Effector memory CD4-positive, alpha-beta T cell (primary cell): ENCODE data around the gene KLHL3.

Experiments
- DNase-seq, 3 donors: peaks; one replicate each; pipeline ENCODE4 v3.0.0-alpha.2; 2020
- H3K27ac ChIP-seq: 2 replicates; pipeline ENCODE4 v1.7.0; 2013; ENCODE audit warnings: mild to moderate bottlenecking, low read length, moderate library complexity; ENCODE audit not compliant: insufficient read depth, poor library complexity, severe bottlenecking
- H3K27me3 ChIP-seq: replicated peaks from 2 replicates; pipeline ENCODE4 v1.7.0; 2013; ENCODE audit warnings: mild to moderate bottlenecking, low read length; ENCODE audit not compliant: insufficient read depth, control insufficient read depth, poor library complexity, severe bottlenecking
- H3K36me3 ChIP-seq: 2 replicates; pipeline ENCODE4 v1.7.0; 2013; ENCODE audit warnings: mild to moderate bottlenecking, low read length, moderate library complexity; ENCODE audit not compliant: control insufficient read depth, insufficient read depth
- H3K4me1 ChIP-seq: 2 replicates; pipeline ENCODE4 v1.7.0; 2013; ENCODE audit warnings: low read length, mild to moderate bottlenecking; ENCODE audit not compliant: control insufficient read depth, insufficient read depth, poor library complexity, severe bottlenecking
- H3K4me3 ChIP-seq: 2 replicates; pipeline ENCODE4 v1.7.0; 2013; ENCODE audit warnings: low read length, low read depth, mild to moderate bottlenecking; ENCODE audit not compliant: insufficient read depth, poor library complexity, severe bottlenecking
- H3K9me3 ChIP-seq: 2 replicates; pipeline ENCODE4 v1.7.0; 2013; ENCODE audit warnings: mild to moderate bottlenecking, low read length, moderate library complexity; ENCODE audit not compliant: control insufficient read depth

KLHL3 gene

DNA sequence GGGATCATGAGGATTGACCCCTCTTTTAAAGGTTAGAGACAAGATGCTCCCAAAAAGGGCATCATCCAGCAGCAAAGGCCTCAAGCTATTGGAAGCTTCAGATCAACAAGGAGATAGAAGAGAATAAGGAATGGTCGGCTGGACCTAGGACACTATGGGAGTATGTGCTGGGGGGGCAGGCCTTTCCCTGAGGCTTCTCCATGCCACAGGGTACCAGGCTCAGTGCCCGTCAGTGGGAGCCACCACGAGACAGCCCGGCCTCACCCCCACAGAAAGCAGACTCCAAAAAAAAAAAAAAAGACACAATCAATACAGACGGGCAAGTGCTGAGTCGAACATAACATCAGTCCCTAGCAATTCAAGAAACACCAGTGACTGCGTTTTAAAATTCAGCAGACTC lies 117.4 kb downstream of the KLHL3 start:
- peaks cover 12% of the 10 kb centered on the region for H3K36me3 ChIP-seq
- DNase-seq: no peak
- H3K9me3 ChIP-seq: no peaks in the 10 kb centered on the region
- no peak overlapping the region for H3K27ac ChIP-seq
- no peaks in the 10 kb centered on the region for H3K4me1 ChIP-seq
- H3K27me3 ChIP-seq: no peaks in the 10 kb centered on the region
- no peak overlapping the region for H3K4me3 ChIP-seq

DNA sequence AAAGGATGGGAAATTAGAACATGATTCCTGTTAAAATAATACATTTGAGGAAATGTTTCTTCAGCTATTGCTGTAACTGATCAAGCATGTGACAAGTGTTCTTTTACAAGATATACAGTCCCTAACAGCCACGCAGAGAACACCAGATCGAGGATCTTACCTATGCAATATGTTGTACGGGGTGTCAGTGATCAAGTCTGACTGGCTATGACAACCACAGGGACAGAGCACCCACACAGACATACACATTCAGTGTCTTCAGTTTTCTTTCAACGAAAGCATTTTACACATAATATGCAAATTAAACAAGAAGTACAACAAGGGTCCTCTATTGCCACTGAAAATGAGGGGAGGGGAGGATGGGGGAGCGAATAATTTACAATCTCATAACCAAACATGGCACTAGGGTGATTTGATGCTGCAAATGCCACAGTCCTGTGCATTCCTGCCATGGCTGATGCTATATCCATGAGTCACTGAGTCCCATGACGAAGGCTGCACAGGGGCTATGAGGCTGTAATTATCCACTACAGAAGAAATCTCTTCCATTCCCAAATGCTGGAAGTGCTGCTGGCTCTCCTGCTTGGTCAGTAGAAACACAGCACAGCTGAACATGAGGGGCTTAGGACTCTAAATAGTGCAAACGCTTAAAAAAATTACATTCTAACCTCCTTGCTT lies 118.2 kb downstream of the KLHL3 start:
- Histone ChIP-seq H3K9me3 (no peaks in the 10 kb centered on the region), H3K27me3 (no peaks in the 10 kb centered on the region), H3K4me3 (no peak overlapping the region), H3K4me1 (no peaks in the 10 kb centered on the region), H3K27ac (no peak overlapping the region), H3K36me3 (peaks cover 12% of the 10 kb centered on the region)
- no peak for DNase-seq

DNA sequence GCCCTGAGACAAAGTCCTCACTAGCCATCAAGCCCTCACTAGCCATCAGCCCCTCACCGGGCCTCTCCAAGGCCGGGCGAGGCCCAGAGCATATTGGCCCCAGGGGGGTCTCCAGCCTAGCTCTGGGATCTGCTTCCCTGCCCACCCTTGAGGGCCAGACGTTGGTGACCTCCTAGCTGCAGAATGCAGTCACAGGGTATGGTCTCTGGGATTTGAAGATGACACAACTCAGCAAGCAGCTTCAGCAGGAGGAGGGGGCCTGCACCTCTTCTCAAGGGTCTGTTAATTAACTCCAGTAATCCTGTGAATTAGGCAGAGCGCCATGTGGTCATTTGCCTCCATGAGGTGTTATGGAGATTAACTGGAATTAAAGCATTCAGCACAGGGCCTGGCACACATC lies 119.8 kb downstream of the KLHL3 start:
- Histone ChIP-seq H3K9me3 (no peaks in the 10 kb centered on the region), H3K4me3 (no peak overlapping the region), H3K4me1 (no peaks in the 10 kb centered on the region), H3K27me3 (no peaks in the 10 kb centered on the region), H3K27ac (no peak overlapping the region), H3K36me3 (peaks cover 6% of the 10 kb centered on the region)
- DNase-seq: no peak

DNA sequence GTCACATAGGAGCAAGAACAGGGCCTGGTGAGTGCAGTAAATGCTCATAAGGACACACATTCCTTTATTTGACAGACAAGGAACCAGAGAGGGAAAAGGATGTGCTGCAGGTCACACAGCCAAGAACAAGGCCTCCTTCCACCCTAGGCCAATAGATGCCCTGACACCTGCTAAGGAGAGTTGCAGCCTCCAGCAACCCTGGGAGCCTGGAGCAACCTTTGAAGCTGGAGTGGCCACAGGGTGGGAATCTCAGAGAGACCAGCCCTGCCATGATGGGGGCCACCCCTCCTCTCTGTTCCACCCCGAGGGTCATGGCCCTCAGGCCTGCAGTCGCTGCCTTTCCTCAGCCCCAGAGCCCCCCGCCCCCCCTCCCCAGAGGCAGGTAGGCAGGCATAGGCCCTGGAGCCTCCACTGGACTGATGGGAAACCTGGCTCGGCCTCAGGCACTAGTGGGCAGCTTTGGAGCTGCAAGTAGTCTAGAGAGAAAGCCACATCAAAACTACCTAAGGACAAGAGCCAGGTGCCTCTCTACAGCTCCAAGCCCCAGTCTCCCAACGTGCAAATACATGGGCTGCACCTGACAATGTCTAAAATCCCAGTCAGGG lies 120.6 kb downstream of the KLHL3 start:
- Histone ChIP-seq H3K27ac (no peak overlapping the region), H3K4me1 (no peaks in the 10 kb centered on the region), H3K4me3 (no peak overlapping the region), H3K36me3 (peaks cover 6% of the 10 kb centered on the region), H3K9me3 (no peaks in the 10 kb centered on the region), H3K27me3 (no peaks in the 10 kb centered on the region)
- no peak for DNase-seq

DNA sequence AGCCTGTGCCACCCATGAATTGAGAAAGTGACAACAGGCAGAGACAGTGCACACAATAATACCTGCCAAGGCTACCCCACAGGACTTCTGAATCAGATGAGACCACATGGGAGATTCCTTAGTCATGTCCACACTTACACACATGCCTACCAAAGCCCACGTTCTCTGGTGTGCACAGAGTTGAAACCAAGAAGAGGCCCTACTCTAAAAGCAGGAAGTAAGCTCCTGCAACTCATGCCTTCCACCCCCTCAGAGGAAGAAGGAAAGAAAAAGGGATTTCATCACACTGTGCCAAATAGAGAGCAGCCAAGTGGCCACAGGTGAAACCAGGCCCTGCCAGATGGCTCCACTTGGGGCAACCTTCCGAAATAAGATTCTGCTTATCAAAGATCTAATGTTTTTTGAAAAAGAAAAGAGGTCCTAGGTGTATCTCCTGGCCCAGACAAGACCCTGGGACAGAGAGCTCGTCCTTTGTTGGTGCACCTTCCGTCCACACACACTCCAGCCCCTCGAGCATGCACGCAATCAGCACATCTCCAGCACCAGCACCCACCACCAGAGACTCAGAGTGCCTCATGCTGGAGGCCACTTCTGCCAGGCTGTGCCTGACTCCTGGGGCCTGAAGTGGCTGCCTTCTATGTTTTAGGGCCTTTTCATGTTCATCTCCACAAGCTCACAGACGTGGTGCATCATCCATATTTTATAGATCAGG lies 122.2 kb downstream of the KLHL3 start:
- H3K27ac ChIP-seq: no peak overlapping the region
- H3K4me3 ChIP-seq: no peak overlapping the region
- H3K4me1 ChIP-seq: no peaks in the 10 kb centered on the region
- H3K9me3 ChIP-seq: no peaks in the 10 kb centered on the region
- H3K36me3 ChIP-seq: no peaks in the 10 kb centered on the region
- no peaks in the 10 kb centered on the region for H3K27me3 ChIP-seq
- DNase-seq: no peak

DNA sequence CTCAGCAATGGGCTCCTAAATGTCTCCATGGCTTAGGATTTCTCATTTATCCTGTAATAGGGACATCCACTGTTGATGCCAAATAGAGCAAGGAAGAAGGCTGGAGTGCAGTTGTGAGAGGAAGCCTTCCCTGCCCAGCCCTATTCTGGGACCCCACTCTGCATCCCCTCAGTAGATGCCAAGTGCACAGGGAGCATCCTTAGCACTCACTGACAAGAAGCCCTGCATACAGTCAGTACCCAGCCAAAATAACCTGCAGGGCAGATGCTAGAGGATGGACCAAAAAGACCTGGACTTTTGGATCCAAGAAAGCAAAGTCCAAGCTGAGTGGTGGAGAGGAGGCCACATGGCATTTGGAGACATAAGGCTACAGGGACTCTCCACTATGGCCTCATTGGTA lies 123.3 kb downstream of the KLHL3 start:
- Histone ChIP-seq H3K27ac (no peak overlapping the region), H3K4me3 (no peak overlapping the region), H3K4me1 (no peaks in the 10 kb centered on the region), H3K27me3 (no peaks in the 10 kb centered on the region), H3K36me3 (no peaks in the 10 kb centered on the region), H3K9me3 (no peaks in the 10 kb centered on the region)
- no peak for DNase-seq

DNA sequence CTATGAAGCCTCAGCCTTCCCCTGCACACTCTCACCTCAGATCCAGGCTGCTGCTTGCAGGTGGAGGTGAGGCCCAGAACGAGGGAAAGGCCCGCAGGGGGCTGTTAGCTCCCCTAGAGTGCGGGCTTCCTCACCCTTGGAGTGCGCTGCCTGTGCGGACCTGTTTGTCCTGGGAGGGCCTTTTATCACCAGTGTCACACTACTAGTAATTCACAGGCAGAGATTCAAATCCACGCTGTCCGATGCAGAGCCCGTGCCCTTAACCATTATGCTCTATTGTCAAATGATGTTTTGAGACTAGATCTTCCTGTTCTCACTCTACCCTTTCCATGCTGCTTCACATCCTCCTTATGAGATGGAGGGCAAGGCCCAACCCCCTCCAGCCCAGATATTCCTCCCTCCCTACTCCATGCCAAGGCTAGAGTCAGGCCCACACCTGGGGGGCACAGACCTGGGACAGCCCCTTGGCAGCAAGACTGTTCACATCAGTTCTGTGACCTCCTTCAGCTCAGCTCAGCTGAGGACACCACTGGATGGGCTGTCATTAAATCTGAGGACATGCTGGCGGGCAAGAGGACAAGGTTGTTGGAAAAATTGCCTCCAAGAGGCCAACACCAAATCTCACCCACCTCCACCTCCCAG lies 124.0 kb downstream of the KLHL3 start:
- DNase-seq: no peak
- no peaks in the 10 kb centered on the region for H3K4me1 ChIP-seq
- no peaks in the 10 kb centered on the region for H3K9me3 ChIP-seq
- H3K27me3 ChIP-seq: no peaks in the 10 kb centered on the region
- no peaks in the 10 kb centered on the region for H3K36me3 ChIP-seq
- H3K4me3 ChIP-seq: no peak overlapping the region
- H3K27ac ChIP-seq: no peak overlapping the region

DNA sequence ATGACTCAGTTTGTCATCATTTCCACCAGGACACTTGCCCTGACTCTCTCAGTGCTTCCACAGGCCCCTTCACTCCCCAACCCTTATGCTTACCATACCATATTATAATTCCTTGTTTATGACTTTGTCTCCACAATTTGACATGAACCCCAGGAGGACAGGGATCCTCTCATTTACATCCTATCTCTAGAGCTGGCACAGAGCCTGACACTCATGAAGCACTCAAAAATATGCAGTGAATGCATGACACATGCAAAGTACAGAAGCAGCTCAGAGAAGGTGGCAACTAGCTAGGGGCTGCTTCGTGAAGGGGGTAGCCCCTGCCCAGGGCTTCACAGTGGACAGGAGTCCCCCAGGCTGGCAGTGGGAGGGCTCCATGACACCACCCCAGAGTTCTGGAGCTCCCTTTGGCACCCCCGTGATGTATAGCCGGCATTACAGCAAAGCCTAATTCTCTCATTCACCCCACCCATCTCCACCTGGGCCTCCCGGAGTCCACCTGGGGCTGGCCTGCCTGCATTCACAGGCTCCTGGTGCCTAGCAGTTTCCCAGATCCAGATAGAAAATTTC lies 124.8 kb downstream of the KLHL3 start:
- Histone ChIP-seq H3K27me3 (no peaks in the 10 kb centered on the region), H3K9me3 (no peaks in the 10 kb centered on the region), H3K27ac (no peak overlapping the region), H3K36me3 (no peaks in the 10 kb centered on the region), H3K4me3 (no peak overlapping the region), H3K4me1 (no peaks in the 10 kb centered on the region)
- no peak for DNase-seq

DNA sequence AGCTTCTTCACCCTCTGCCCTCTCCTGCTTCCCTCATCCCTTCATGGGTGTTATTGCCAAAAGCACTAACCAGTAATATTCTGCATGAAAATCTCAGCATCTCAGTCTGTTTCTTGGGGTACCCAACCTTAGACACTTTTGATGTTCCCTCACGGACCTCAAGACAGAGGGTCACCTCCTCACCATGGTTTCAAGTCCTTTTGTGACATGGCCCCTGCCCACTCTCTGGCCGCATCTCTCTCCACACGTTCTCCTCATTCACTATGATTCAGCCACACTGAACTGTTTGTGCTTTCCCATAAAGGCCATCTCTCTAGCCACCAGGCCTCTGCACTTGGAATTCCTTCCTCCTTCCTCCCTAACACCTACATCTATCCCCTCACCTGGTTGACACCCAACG lies 125.3 kb downstream of the KLHL3 start:
- no peaks in the 10 kb centered on the region for H3K36me3 ChIP-seq
- H3K4me3 ChIP-seq: no peak overlapping the region
- no peaks in the 10 kb centered on the region for H3K9me3 ChIP-seq

DNA sequence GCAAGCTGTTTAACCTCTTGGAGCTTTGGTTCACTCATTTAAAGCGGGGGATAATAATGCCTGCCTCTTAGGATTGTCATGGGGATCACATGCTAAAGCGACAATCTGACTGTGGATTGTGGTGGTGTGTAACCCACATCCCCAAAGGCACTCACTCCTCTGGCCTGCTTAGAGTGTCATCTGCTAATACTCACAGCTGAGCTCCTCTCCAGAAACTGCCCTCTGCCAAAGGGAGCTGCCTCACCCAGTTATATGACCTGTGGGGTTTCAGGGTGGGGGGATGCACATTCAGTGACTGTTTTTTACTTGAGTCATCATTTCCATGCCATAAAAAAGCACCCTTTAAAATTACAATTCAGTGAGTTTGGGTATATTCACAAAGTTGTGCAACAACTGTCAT lies 126.8 kb downstream of the KLHL3 start:
- Histone ChIP-seq H3K27ac (no peak overlapping the region), H3K4me3 (no peak overlapping the region), H3K9me3 (no peaks in the 10 kb centered on the region)

More for the DNA sequence above, 125.3 kb downstream of the KLHL3 start:
- Histone ChIP-seq H3K27ac (no peak overlapping the region), H3K27me3 (no peaks in the 10 kb centered on the region), H3K4me1 (no peaks in the 10 kb centered on the region)
- DNase-seq: no peak

More for the DNA sequence above, 126.8 kb downstream of the KLHL3 start:
- no peak for DNase-seq
- Histone ChIP-seq H3K4me1 (no peaks in the 10 kb centered on the region), H3K36me3 (no peaks in the 10 kb centered on the region), H3K27me3 (no peaks in the 10 kb centered on the region)
